Stimulated activated CD8-positive, alpha-beta memory T cell treated with anti-CD3 and anti-CD28 coated beads, Interleukin-15, amount 100 ng/mL, for 1 hour (primary cell): ENCODE results near the gene EPHB2.
"Not testable (repeated sequence)": the region's sequence is repeated elsewhere in the genome, so short reads cannot be mapped to it uniquely, and the experiment has no call there.

ENCODE experiments used
- DNase-seq: peaks from one replicate; pipeline ENCODE4 v3.0.0-alpha.2; 2020; ENCODE audit warnings: low read depth

EPHB2 gene

DNA sequence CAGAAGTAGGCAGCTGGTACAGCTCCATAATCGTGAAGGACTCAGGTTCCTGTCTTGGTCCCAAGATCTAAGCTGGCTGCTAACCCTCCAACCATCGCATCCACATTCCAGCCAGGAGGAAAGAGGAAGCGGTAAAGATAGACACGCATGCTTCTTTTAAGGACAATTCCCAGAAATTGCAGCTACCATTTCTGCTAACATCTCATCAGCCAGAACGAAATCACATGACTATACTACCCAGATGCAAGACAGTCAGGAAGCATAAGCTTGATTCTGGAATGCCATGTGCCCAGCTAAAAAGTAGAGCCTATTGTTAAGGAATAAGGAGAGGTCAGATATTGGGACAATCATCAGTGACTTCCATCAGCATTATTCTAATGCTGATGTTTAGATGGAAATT is 110.4 kb downstream of the EPHB2 start:
- DNase-seq: no peak

DNA sequence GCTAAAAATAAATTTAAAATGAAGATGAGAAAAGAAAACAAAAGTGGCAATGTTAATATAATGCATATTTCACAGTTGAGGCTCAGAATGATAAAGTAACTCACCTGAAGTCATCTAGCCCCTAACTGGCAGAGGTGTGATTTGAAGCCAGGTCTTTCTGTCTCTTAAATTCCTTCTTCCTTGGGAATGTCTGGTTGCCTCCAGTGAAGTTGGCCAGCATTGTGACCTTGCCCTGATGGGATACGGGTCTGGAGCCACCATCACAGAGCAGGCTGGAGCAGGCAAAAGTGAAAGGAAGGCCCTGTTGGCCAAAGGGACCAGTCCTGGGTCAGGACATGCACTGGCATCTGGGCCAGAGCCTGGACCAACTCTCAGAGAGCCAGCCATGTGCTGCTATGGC is 111.7 kb downstream of the EPHB2 start:
- DNase-seq: no peak

DNA sequence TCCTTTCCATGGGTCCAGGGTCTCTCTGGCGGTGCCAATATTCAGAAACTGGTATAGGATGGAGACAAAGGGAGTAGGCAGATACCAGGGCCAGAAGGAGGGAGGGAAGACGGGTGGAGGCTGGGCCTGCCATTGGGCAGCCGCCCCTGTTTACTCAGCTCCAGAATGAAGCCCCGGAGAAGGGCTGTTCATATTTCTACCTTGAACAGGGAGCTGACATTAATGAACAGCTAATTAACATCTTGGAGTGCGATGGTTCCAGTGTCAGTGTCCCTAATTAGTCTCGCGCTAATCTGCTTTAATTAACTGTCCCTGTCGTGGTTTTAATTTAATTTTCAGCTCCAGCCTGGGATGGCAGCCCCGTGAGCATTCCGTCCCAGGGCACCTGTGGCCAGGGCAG is 113.8 kb downstream of the EPHB2 start:
- DNase-seq: no peak

DNA sequence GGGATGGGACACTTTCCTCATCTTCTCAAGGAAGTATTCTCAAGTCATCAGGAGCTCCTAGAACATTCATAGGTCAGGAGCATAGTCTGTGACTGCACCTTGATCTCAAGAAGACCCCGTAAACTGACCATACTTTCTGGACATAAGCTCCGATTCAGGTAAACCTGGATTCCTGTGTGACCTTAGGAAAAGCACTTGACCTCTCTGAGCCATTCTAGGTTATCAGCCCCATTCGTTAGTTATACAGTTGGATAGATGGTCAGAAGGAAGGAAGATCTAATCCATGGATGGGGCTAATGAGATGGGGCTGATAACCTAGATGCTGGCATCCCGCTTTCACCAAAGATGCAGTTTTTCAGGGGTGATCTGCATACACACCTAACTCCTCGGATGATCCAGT is 114.3 kb downstream of the EPHB2 start:
- DNase-seq: no peak

DNA sequence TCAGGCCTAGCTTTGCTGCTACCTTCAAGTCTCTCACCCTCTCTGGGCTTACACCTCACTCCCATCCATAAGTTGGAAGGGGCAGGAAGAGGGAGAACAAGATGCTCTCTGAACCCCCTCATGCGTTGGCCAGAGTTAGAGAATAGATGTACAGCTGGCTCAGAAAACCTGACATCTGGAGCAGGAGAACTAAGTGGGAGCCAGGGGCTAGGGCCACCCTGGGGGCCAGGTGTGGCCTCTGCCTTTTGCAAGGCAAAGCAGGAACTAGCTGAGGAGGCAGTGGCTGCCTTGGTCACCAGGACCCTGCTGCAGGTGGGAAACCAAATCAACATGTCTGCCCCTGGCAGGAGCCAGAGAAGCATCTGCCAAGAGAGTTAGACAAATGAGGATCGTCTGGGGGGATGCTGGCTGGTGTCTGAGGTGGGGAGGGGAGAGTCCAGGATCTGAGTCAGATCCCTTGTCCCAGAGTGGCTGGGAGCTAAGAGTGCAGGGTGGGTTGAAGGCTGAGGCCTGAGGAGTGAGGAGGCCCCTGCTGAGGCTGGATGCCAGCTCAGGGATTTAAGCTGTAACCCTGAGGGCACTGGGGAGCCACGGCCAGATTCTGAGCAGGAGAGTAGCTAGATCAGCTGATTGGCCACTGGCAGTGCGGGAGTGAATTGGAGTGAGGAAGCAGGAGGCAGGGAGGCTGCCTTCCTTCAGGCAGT is 115.0 kb downstream of the EPHB2 start:
- DNase-seq: no peak

DNA sequence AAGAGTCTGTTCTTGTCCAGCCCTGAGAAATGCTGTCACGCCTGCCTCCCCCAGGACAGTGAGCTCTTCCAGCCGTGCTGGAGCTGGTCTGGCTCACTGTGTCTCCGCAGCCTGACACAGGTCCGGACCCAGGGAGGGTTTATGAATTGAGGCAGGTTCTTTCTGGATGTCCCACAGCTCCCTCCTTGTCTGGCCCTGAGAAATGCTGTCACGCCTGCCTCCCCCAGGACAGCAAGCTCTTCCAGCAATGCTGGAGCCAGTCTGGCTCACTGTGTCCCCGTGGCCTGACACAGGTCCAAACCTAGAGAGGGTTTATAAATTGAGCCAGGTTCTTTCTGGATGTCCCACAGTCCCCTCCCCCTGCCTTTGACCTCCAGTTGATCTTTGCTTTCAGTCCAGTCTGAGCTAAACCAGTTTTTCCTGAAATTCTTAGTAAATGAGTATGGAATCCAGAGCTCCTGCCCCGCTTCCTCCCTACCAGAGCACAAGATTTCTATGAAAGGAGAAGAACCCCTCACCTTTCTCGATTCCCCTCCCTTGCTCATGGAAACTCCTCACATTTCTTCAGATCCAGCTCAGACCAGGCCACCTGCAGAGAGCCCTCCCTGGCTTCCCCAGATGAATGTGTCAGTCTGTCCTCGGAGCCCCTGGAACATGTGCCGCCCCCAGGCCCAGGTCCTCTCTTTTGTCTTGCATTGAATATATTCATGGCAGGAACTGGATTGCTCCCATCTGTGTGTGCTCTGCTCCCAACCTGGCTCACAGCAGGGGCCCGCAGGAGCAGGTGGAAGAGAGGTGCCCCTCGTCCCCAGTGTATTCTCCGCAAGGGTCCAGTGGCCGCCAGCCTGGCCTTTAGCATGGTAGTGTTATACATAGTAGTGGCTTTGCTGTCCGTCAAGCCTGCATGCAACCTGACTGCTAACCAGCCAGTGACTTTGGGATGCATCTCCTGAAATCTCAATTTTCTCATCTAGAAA is 116.3 kb downstream of the EPHB2 start:
- no peak for DNase-seq

DNA sequence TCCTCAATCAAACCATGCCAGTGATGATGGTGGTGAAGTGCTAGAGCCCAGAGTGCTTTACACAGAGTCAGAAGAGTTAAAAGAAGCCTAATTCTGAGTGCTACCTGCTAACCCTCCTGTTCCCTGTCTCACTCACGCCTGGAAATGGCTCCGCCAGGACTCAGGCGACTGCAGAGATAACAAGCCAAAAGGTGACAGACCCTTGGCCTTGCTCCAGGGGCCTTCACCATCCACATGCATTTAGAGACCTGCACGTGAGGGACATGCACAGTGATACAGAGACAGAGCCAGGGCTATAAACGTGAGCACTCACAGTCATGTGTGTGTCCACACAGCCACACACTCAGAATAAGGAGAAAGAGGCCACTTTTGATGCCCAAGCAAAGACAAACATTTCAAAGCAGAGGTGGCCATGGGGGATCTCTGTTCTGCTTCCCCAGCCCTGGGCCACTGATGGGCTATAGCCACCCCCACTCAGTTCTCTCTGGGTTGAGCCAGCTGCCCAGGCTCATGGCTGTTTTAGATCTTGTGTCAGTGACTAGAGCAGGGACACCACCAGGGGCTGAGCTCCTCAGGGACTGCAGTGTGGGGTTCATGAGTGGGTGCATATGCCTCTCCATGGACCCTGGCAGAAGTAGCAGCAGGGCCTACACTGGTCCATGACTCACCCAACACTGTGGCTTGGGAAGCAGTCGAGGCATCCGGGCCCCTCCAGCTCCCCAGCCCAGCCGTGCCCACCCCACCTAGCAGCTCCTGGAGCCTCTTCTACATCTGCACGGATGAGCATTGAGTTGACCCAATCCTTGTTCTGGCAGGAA is 117.2 kb downstream of the EPHB2 start:
- DNase-seq: no peak

DNA sequence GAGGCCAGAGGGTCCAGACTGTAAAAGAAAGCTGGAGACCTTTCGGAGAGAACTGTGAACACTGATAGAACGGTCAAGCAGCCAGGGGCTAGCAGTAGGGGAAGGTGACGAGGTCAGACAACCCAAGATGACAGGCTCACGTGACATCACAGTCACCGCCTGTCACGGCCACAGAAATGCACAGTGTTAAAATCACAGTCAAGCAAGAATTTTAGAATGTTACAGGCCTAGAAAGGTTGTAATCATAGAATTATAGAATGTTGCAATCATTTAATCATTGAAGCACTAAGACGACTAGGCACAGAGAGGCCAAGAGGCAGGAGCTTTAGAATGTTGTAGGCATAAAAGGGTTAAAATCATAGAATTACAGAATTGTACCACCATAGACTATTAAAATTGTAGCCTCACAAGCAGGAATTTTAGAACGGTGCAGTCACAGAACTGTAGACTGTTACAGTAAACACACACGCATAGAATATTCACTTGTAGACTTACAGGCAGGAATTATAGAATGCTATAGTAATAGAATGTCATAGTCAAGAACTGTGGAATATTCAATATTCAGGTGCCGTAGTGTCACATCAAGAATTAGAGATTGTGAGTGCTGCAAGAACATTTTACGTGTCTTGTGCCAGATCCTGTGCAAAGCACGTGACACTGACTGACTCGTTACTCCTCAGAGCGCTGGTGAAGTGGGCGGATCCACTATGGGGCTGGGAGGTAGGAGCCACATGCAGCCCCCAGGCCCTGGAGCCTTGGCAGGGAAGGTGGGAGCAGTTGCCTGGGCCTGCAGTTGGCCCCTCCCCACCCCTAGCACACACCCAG is 118.1 kb downstream of the EPHB2 start:
- DNase-seq: no peak

DNA sequence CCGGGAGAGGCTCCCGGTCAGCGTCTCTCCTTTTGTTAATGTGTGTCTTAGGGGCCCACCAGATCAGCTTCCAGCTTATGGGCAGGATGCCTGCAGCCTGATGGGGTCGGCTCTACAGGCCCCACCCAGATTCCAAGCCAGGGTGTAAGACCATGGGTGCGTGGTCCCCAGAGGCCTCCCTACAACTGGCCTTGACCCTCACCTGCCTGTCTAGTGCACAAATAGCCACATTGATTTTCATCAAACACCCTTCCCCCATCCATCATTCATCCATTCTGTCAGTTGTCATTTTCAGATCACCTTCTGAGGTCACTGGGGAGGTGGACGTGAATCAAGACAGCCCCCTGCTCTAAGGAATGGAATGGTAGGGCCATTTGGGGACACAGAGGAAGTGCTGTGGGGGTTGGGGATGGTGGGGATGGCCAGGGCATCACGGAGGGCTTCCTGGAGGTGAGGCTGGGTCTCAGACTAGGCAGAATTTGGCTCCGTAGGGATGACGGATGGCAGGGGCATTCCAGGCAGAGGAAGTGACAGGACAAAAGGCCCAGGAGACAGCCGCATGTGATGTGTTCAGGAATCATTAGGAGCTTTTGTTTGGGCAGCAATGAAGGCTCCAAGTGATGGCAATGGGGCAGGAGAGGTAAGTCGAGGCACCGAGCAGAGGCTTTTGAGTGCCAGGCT is 118.8 kb downstream of the EPHB2 start:
- no peak for DNase-seq

DNA sequence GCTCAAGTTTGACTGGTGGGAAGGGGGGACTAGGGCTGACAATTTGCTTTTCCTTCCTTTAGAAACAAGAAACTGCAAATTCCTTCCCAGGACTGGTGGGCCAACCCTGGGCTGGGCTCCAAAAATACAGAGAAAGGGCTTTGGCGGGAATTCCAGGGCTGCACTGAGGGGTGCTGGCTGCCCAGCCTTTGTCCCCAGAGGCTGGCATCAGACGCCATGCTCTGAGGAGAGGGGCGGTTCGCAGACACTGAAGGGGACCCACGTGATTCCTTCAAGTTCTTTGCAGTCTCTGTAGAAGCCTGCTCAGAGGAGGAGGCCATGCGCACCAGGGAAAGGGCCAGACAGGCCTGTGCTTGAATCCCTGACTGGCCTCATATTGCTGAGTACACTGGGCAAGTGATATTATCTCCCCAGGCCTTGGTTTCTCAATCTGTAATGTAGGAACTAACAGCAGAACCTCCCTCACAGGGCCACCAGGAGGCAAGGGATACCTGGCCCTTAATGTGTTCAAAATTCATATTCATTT is 119.5 kb downstream of the EPHB2 start:
- no peak for DNase-seq

DNA sequence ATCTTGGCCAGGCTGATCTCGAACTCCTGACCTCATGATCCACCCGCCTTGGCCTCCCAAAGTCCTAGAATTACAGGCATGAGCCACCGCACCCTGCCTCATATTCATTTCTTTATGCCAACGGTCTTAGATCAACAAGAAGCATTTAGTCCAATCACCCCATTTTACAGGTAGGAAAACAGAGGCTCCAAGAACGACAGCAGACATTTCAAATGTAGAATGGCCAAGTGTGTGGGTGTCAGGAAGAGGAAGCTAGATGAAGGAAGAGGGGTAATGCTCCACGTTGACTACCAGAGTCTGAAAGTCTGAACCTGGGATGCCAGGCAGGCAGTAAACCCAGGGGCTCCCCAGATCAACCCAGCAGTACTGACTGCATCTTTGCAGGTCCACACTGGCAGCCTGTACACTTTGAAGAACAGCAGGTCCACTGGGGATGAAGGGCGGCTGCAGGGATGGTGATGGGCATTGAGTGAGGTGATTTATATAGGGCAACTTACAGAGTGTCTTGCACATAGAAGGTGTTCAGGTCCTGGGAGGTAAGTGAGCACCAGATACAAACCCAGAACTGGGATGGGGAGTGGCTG is 120.2 kb downstream of the EPHB2 start:
- DNase-seq: no peak

DNA sequence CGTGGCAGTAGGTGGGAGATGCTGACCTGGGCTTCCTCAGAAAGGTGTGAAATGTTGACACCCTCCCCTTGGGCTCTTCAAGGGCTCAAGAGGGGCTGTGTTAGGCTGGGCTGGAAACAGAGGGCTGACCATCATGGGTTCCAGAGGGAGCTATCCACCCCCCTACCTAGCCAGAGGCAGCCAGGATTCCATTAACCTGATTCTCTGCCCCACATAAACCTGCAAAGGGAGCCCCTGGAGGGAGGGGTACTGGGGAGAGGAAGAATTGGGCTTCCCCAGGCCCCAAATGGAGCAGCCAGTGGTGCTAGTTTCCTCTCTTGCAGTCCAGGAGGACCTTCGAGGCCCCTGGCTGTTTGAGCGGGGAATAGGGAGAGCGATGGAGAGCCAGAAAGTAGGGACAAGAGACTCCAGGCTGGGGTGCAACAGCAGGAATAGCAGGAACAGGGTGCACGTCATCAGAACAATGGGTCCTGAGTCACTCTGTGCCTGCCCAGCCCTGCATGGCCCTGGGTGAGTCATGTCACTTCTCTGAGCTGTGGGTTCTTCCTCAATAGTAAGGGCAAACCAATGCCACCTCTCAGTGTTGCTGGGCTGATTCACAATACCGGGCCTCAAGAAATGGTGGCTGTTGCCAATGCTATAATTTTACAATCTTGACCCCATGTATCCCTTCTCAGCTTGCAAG is 121.2 kb downstream of the EPHB2 start:
- no peak for DNase-seq

DNA sequence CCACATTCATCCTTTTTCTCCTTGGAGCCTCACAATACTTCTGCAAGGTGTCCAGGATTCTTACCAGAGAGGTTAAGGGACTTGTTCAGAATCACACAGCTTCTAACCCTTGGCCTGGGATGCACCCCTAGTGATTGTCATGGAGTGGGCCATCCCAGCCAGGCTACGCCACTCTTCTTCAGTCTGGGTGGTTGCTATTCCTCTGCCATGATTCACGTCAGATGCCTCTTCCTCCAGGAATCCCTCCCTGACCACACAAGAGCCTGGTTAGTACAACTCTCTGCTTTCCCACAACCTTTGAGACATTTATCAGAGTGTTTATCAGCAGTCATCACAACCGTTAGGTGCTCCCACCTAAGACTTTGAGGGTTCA is 121.8 kb downstream of the EPHB2 start:
- no peak for DNase-seq

DNA sequence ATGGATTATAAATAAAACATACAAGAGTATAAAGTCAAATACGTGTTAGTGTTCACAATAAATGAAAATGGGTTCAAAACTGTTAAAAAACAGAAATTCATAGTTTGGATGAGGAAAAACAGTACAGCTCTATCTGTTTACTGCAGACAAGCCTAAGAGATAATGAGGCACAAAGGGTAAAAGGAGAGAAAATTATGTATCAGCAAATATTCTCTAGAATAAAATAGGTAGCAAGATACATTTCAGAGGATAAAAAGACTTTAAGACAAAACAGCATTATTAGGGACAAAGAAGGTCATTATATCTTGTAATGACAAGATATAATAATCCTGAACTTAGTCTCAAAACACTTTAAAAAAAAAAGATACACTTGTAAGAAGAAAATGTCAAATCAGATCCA is 123.1 kb downstream of the EPHB2 start:
- DNase-seq: no peak

DNA sequence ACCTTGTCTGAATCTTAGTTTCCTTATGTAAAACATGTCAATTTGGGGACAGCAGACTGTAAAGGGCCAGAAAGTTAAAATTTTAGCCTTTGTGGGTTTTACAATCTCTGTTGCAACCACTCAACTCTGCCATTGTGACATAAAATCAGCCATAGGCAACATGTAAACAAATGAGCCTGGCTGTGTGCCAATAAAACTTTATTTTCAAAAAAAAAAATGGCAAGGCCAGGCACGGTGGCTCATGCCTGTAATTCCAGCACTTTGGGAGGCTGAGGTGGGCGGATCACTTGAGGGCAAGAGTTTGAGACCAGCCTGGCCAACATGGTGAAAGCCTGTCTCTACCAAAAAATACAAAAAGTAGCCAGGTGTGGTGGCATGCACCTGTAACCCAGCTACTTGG is 123.8 kb downstream of the EPHB2 start:
- DNase-seq: not testable (repeated sequence)

DNA sequence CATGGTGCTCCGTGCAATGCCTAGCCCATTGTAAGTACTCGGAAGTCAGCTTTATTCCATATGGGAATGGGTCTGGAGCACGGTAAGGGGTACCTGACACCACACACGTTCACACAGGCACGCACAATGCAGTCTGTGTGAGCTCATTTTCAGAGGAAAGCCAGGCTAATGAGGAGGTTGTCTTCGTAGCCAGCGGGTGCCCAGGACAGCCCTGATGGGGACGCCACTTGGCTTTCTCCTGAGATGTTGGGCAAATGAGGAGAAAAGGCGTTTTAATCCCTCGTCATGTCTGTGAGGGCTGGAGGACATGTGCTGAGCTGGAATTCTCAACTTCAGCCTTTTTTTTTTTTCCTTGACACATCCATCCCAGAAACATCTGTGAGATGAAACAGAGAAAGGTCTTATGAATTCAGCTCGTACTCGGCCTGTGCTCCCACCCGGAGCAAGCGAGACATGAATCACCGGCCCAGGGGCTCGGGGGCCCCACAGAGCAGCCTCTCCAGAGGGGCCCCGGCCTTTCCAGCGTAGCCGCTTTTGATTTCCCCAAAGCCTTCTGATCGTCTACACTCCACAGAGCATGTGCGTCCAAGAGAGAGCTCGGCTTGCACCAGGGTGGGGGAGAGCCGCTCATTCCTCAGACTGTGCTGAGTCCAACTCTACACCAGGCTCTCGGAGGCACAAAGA is 125.1 kb downstream of the EPHB2 start:
- DNase-seq: no peak

DNA sequence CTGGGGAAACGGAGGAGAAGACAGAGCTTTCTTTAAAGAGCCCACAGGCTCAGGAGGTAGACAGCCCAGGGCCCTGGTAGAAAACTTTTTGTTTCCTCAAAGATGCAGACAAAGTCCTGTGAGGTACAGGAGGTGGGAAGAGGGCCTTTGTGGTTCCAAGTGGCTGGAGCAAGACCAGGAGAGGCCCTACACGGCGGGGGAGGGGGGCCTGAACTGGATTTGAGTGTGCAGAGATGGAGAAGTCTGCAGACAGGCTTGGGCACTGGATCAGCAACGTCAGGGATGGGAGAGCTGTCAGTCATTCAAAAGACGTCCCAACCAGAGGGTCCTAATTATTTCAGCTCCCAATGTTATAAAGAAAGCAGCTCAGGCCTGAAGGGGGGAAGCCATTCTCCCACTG is 126.2 kb downstream of the EPHB2 start:
- DNase-seq: no peak

DNA sequence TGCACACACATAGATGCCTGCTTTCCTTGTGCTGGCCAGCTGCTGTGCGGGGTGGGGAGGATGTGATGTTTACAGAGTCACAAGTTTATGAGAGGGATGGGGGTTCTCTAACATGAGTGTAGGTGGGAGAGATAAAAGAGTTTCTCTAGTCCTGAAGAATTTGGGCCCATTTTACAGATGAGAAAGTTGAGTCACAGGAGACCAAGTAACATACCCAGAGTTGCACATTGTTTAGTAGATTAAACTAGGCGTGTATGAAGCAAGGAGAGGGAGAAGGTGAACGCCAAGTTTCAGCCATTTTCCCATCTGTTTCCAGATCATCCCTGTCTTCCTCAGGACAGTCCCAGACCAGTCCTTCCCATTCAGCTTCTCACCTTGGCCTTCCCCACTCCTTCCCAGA is 126.7 kb downstream of the EPHB2 start:
- DNase-seq: no peak

DNA sequence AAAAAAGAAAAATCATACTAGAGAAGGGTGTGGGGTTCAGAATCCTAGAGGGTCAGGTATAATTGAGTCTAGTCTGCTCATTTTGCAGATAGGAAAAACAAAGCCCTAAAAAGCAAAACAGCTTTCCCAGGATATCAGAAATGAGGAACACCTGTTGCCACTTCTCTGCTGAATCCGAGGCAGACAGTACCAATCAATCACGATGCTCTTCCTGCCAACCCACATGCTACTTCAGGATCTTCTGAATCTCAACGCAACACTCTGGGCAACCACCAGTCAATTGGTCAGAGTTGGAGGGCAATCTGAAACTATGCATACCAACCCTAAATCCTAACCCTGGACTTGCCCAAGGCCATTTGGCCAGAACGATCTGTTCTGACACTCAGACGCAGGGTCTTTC is 128.3 kb downstream of the EPHB2 start:
- DNase-seq: no peak
